Stomach (tissue), 9 donors: ENCODE measurements around the gene PRELID3B. TPM values are rescaled to one million over a fixed set of nuclear protein-coding genes. Genes with fewer than 3 reads are reported as not detected.
"Not testable (repeated sequence)": the region's sequence is repeated elsewhere in the genome, so short reads cannot be mapped to it uniquely, and the experiment has no call there.

ENCODE experiments used
- DNase-seq, 2 donors: peaks; one replicate each; pipeline versions ENCODE4 v3.0.0 to v3.0.0-alpha.2; 2013 to 2019
- H3K27ac ChIP-seq, 5 donors: fragments of 200-600 bp in 4 of 5; sonication (generic) in 4 of 5; one replicate each; pipeline ENCODE4 v1.5.1; 2013 to 2019; ENCODE audit warnings: mild to moderate bottlenecking in 1 of 5, moderate library complexity in 1 of 5
- H3K27me3 ChIP-seq, 3 donors: fragments of 200-600 bp; sonication (generic); one replicate each; pipeline ENCODE4 v1.5.1; 2017 to 2019; ENCODE audit warnings: mixed run types in 1 of 3
- H3K36me3 ChIP-seq, 4 donors: fragments of 200-600 bp; sonication (generic); 1 replicate in 3 of 4; 2 replicates in 1 of 4; pipeline ENCODE4 v1.5.1; 2016 to 2019
- H3K4me1 ChIP-seq, 4 donors: fragments of 200-600 bp; sonication (generic); one replicate each; pipeline ENCODE4 v1.5.1; 2016 to 2019
- H3K4me3 ChIP-seq, 4 donors: fragments of 200-600 bp; sonication (generic) in 3 of 4; one replicate each; pipeline ENCODE4 v1.5.1; 2016 to 2019; ENCODE audit warnings: mild to moderate bottlenecking in 1 of 4
- H3K9me3 ChIP-seq, 4 donors: fragments of 200-600 bp; sonication (generic); one replicate each; pipeline ENCODE4 v1.5.1; 2016 to 2019
- EP300 ChIP-seq: sonication (generic); formaldehyde crosslinking; IDR thresholded peaks from one replicate; pipeline ENCODE4 v1.6.1; 2017; ENCODE audit warnings: antibody characterized with exemption
- POLR2A ChIP-seq, 4 donors: fragments of 450-650 bp; IDR thresholded peaks; one replicate each; pipeline ENCODE4 v1.6.1; 2016; ENCODE audit warnings: antibody characterized with exemption in 4 of 4, control low read depth in 2 of 4, mild to moderate bottlenecking in 1 of 4, moderate library complexity in 1 of 4
- POLR2AphosphoS5 ChIP-seq, 3 donors: sonication (generic); formaldehyde crosslinking; IDR thresholded peaks; one replicate each; pipeline ENCODE4 v1.6.1; 2016; ENCODE audit warnings: antibody characterized with exemption in 3 of 3
- WGBS, 5 donors: extraction: QIAGEN DNeasy Blood & Tissue Kit in 3 of 5; methylation state at CpG; one replicate each; pipeline versions ENCODE4 v1.1.5 to v1.1.7; 2013 to 2018; 5-methylcytosine and 5-hydroxymethylcytosine counted together
- intact Hi-C: fragments of 100-400 bp; cut with DNase I; formaldehyde crosslinking; loops from one replicate; pipeline ENCODE4 v1.15.1; 2023; ENCODE audit warnings: low total_unique reads
- polyA plus RNA-seq, 3 donors: library from polyadenylated mRNA; stranded (reverse); fragments of 200-250 nt; gene quantifications; one replicate each; pipeline ENCODE4 v1.2.3, GENCODE V29; 2013
- total RNA-seq, 5 donors: library from RNA; depleted of rRNA; stranded (reverse); fragments of >200 nt; gene quantifications; one replicate each; pipeline versions ENCODE4 v1.1.0 to v1.2.3, GENCODE V29; 2014 to 2016
- TF ChIP-seq, protein P1 (sequence below), 7 experiments: fragments of 450-650 bp in 4 of 7; fragments of 200-600 bp in 3 of 7; sonication (generic) in 3 of 7; IDR thresholded peaks; one replicate each; pipeline ENCODE4 v1.5.1; 2016 to 2019; ENCODE audit warnings: antibody characterized with exemption in 7 of 7, control low read depth in 2 of 7, mild to moderate bottlenecking in 1 of 7
- donor health status: healthy with polysubstance abuse.
- donor health status: Bipolar disorder and iron deficiency.
- donor health status: healthy.

PRELID3B gene
- total and polyA plus RNA-seq, 8 donors = 20.0 to 322 (median 56.1) TPM

DNA sequence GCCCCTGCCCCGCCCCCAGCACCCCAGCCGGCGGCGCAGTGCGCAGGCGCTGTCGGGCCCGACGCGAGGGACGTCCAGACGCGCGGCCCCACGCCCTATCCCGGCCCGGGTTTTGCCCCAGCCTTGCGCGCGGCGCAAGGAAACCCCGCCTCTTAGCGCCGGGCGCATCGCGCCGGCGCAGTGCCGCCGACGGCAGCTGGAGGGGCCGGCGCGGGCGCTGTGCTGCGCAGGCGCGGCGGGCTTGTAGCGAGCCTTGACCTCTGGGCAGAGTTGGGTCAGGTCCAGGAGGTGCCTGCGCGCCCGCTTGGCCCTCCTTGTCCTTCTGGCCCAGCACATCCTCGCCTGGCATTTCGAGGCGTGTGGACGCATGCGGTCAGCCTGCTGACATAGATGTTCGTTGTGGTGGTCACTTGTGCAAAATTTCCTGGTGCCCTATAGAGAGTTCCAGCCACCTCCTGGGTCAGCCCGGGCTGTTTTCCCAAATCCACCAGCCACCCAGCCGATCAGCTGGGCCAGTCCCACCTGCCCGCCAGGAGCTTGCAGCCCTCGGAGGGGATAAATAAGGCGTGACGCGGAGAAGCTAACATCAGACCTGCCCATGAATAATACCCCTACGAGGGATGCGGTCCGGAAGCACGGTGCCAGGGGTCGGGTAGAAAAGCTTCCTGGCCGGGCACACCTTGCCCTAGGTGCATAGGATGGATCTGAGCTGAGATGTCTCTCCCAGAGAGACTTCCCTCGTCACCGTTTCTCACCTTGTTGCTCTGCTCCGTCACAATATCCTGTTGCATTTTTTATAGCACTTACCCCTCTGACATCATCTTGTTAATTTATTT, 428 bp upstream of the PRELID3B start:
- Histone ChIP-seq H3K27me3 (no peaks in the 10 kb centered on the region), H3K36me3 (peaks cover 2 to 15% (median 3%) of the 10 kb centered on the region in 4 donors), H3K4me1 (peaks cover 27 to 44% (median 37%) of the 10 kb centered on the region in 4 donors), H3K9me3 (no peaks in the 10 kb centered on the region), H3K4me3 (peak overlapping the region; percentile 87 to 95 (median 90)), H3K27ac (peak overlapping the region; percentile 80 to 93 (median 90))
- TF ChIP-seq POLR2A (IDR thresholded peaks at IDR 0.05) (no peak), EP300 (no peak), POLR2AphosphoS5 (IDR thresholded peaks at IDR 0.05) (peak; percentile 43 to 81 (median 55))
- TF ChIP-seq, protein P1, sequence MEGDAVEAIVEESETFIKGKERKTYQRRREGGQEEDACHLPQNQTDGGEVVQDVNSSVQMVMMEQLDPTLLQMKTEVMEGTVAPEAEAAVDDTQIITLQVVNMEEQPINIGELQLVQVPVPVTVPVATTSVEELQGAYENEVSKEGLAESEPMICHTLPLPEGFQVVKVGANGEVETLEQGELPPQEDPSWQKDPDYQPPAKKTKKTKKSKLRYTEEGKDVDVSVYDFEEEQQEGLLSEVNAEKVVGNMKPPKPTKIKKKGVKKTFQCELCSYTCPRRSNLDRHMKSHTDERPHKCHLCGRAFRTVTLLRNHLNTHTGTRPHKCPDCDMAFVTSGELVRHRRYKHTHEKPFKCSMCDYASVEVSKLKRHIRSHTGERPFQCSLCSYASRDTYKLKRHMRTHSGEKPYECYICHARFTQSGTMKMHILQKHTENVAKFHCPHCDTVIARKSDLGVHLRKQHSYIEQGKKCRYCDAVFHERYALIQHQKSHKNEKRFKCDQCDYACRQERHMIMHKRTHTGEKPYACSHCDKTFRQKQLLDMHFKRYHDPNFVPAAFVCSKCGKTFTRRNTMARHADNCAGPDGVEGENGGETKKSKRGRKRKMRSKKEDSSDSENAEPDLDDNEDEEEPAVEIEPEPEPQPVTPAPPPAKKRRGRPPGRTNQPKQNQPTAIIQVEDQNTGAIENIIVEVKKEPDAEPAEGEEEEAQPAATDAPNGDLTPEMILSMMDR (IDR thresholded peaks at IDR 0.05) = no peak
- intact Hi-C loops = loop anchor here (5.0 to 10.0 kb wide), 2 partner anchors 36 to 58 kb away; partner anchors contain the start of genes CTSZ and NELFCD
- peak; percentile 96 to 98 for DNase-seq
- WGBS, 5 donors = 17 to 53% (median 19%) methylated on average over 17 to 66 of the region's 66 CpGs

DNA sequence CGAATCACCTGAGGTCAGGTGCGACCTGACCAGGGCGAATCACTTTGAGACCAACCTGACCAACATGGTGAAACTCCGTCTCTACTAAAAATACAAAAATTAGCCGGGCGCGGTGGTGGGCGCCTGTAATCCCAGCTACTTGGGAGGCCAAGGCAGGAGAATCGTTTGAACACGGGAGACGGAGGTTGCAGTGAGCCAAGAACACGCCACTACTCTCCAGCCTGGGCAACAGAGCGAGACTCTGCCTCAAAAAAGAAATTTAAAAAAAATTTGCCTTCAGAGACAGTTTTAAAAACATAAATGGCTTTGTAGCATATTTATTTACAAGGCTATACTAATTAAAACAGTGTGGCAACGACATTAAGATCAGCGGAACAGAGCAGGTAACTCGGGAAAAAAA, 1.1 kb downstream of the PRELID3B start:
- H3K9me3 ChIP-seq, H3K27me3 ChIP-seq, DNase-seq: not testable (repeated sequence)
- peaks cover 16 to 31% (median 19%) of the 10 kb centered on the region in 4 donors for H3K36me3 ChIP-seq
- peak overlapping the region; percentile 87 to 95 (median 90) for H3K4me3 ChIP-seq
- intact Hi-C loops = loop anchor here (5.0 to 10.0 kb wide), 2 partner anchors 34 to 57 kb away; partner anchors contain the start of genes CTSZ and NELFCD
- WGBS, 5 donors = 84 to 92% (median 88%) methylated on average over 13 to 16 of the region's 16 CpGs
- H3K27ac ChIP-seq = peak overlapping the region in 4 of 5 donors; percentile 89 to 93 (median 90)
- peaks cover 27 to 44% (median 37%) of the 10 kb centered on the region in 4 donors for H3K4me1 ChIP-seq

DNA sequence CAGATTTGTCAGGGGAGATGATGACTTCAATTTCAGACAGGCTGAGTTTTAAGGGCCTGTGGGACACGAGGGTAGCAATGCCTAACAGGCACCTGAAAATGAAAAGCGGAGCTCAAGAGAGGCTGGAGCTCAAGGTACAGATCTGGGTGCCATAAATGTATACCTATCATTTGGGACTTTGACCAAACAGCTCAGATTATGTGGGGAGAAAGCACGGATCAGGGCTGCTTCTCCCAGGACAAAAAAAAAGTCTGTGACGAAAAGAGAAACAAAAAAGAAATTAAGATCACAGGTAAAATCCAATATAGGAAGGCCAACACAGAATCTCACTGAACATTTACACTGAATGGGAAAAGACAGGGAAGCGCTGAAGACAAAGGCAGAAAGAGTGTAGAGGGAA, 1.9 kb downstream of the PRELID3B start:
- WGBS, 5 donors = 72 to 82% (median 77%) methylated on average over 5 of the region's 5 CpGs
- peak overlapping the region in 2 of 4 donors; percentile 87 to 95 for H3K4me3 ChIP-seq
- intact Hi-C loops = loop anchor here (5.0 to 10.0 kb wide), 2 partner anchors 33 to 56 kb away; partner anchors contain the start of genes CTSZ and NELFCD
- DNase-seq = no peak
- peaks cover 27 to 44% (median 37%) of the 10 kb centered on the region in 4 donors for H3K4me1 ChIP-seq
- H3K36me3 ChIP-seq = peaks cover 21 to 39% (median 27%) of the 10 kb centered on the region in 4 donors
- H3K27ac ChIP-seq = no peak overlapping the region
- TF ChIP-seq POLR2AphosphoS5 (IDR thresholded peaks at IDR 0.05) = no peak
- TF ChIP-seq, protein P1 (IDR thresholded peaks at IDR 0.05) = no peak
- TF ChIP-seq POLR2A (IDR thresholded peaks at IDR 0.05) = no peak
- no peaks in the 10 kb centered on the region for H3K27me3 ChIP-seq
- H3K9me3 ChIP-seq = no peaks in the 10 kb centered on the region

DNA sequence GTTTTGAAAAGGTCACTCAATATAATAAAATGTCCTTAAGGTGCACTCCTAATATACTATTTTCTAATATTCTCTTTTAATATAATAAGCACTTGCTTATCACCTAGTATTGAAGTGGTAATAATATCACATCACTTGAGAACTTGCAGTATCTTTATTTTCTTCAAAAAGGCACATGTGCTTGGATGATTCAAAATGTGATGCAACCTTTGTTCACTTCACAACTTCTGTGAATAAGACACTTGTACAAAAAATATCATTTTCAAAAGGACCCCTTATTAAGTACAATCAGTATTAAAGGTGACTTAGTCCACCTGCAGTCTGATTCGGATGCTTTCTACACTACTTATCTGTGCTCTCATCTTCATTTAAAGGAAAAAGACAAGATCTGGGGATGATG, 3.4 kb downstream of the PRELID3B start:
- 65 to 82% (median 73%) methylated on average over 1 of the region's 1 CpG for WGBS, 5 donors
- intact Hi-C loops = no loop called here
- no peaks in the 10 kb centered on the region for H3K9me3 ChIP-seq
- H3K4me1 ChIP-seq = peaks cover 27 to 44% (median 37%) of the 10 kb centered on the region in 4 donors
- TF ChIP-seq, protein P1 (IDR thresholded peaks at IDR 0.05) = no peak
- TF ChIP-seq POLR2AphosphoS5 (IDR thresholded peaks at IDR 0.05) = no peak
- TF ChIP-seq POLR2A (IDR thresholded peaks at IDR 0.05) = no peak
- no peak for TF ChIP-seq EP300
- peaks cover 33 to 53% (median 41%) of the 10 kb centered on the region in 4 donors for H3K36me3 ChIP-seq
- no peak overlapping the region for H3K27ac ChIP-seq
- H3K27me3 ChIP-seq = no peaks in the 10 kb centered on the region
- no peak for DNase-seq
- no peak overlapping the region for H3K4me3 ChIP-seq
